Omental fat pad (tissue), 4 donors: ENCODE measurements around the gene PHC1. TPM values are rescaled to one million over a fixed set of nuclear protein-coding genes. Genes with fewer than 3 reads are reported as not detected.

ENCODE experiments used
- ATAC-seq: fragments of 150-250 bp; one replicate; pipeline ENCODE4 v1.9.1; 2016; ENCODE audit warnings: mild to moderate bottlenecking, moderate library complexity; ENCODE audit not compliant: low FRiP score
- DNase-seq: peaks from one replicate; pipeline ENCODE4 v3.0.0-alpha.2; 2019; ENCODE audit warnings: low spot score
- total RNA-seq, 4 donors: library from RNA; depleted of rRNA; stranded (reverse); fragments of >200 nt; gene quantifications; one replicate each; pipeline ENCODE4 v1.1.0, GENCODE V29; 2016
- TF ChIP-seq, protein P1 (sequence below), 3 donors: fragments of 450-650 bp; IDR thresholded peaks; one replicate each; pipeline ENCODE4 v1.5.1; 2016 to 2017; ENCODE audit warnings: antibody characterized with exemption in 3 of 3, mild to moderate bottlenecking in 3 of 3, moderate library complexity in 2 of 3

Gene PHC1
- total RNA-seq, 4 donors from 2014 or later = 19.3 to 30.3 (median 25.8) TPM

- TF ChIP-seq, protein P1, sequence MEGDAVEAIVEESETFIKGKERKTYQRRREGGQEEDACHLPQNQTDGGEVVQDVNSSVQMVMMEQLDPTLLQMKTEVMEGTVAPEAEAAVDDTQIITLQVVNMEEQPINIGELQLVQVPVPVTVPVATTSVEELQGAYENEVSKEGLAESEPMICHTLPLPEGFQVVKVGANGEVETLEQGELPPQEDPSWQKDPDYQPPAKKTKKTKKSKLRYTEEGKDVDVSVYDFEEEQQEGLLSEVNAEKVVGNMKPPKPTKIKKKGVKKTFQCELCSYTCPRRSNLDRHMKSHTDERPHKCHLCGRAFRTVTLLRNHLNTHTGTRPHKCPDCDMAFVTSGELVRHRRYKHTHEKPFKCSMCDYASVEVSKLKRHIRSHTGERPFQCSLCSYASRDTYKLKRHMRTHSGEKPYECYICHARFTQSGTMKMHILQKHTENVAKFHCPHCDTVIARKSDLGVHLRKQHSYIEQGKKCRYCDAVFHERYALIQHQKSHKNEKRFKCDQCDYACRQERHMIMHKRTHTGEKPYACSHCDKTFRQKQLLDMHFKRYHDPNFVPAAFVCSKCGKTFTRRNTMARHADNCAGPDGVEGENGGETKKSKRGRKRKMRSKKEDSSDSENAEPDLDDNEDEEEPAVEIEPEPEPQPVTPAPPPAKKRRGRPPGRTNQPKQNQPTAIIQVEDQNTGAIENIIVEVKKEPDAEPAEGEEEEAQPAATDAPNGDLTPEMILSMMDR (IDR thresholded peaks at IDR 0.05) = no peak
- DNase-seq = no peak
- ATAC-seq = no peak
Observed at GRCh38 chr12:8958066-8958465, 43.8 kb downstream of the PHC1 start.

DNA sequence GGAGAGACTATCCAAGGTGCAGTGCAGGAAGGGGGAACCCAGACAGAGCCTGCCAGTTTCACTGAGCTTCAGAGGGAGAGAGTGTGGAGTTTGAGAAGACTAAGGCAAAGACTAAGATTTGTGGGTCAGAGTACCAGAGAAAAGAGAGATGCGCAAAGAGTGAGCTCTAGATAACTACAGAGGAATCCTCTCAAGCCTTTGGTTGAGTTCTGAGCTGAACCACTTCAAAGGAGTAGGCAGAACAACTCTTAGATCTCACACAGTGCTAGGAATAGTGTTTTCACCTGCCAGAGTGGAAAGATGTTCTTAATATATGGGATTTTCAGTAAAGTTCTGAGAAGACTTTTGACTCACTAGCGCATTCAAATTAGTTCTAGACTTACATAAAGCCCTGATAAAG is 45.9 kb downstream of the PHC1 start:
- ATAC-seq (no peak), DNase-seq (no peak)
- TF ChIP-seq, protein P1 (IDR thresholded peaks at IDR 0.05) = no peak

GRCh38 chr12:8968761-8969160 is 54.5 kb downstream of the PHC1 start:
- TF ChIP-seq, protein P1 (IDR thresholded peaks at IDR 0.05) = no peak
- DNase-seq (no peak), ATAC-seq (no peak)

DNA sequence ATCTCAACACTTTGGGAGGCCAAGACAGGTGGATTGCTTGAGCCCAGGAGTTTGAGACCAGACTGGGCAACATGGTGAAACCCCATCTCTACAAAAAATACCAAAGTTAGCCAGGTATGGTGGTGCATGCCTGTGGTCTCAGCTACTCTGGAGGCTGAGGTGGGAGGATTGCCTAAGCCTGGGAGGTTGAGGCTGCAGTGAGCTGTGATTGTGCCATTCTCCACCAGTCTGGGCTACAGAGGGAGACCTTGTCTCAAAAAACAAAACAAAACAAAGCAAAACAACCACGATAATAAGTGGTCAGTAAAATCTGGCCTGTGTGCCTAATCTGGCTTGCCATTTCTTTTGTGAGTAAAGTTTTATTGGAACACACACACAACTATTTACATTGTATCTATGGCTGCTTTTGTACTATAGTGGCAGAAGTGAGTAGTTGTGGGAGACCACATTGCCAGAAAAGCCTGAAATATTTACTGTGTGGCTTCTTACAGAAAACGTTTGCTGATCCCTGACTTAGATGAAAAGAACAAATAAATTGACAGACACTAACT is 55.6 kb downstream of the PHC1 start:
- TF ChIP-seq, protein P1 (IDR thresholded peaks at IDR 0.05) = no peak
- ATAC-seq = no peak
- no peak for DNase-seq

- no peak for ATAC-seq
- TF ChIP-seq, protein P1 (IDR thresholded peaks at IDR 0.05) = no peak
- DNase-seq = no peak
Observed at GRCh38 chr12:8970432-8970831, 56.1 kb downstream of the PHC1 start.

- TF ChIP-seq, protein P1 (IDR thresholded peaks at IDR 0.05) = no peak
- DNase-seq (no peak), ATAC-seq (no peak)
Observed at GRCh38 chr12:8980137-8980536, 65.8 kb downstream of the PHC1 start.

- TF ChIP-seq, protein P1 (IDR thresholded peaks at IDR 0.05) = no peak
- DNase-seq = no peak
- no peak for ATAC-seq
Observed at GRCh38 chr12:8985213-8985754, 71.0 kb downstream of the PHC1 start.
